Measurements from ENCODE around the gene VPS26B.

GRCh38 chr11:134181707-134182106 lies 42.8 kb upstream of the VPS26B start:
- TF ChIP-seq CTCF (conservative IDR thresholded peaks at IDR 0.05) = no peak
- TF ChIP-seq ZFX (IDR thresholded peaks at IDR 0.05) = no peak
